ENCODE data around the gene WNK4.

WNK4 gene

GRCh38 chr17:42796066-42796758, 15.8 kb downstream of the WNK4 start:
- no peak for DNase-seq (ENCODE audit: low read depth in 1 of 2, low spot score in 1 of 2)

GRCh38 chr17:42797067-42798007, 16.9 kb downstream of the WNK4 start:
- DNase-seq (ENCODE audit: low read depth in 1 of 2, low spot score in 1 of 2): no peak

- no peak for DNase-seq (ENCODE audit: low read depth in 1 of 2, low spot score in 1 of 2)
Measured at GRCh38 chr17:42798011-42798382, 17.6 kb downstream of the WNK4 start.

GRCh38 chr17:42798383-42799380, 18.3 kb downstream of the WNK4 start, which contains the start of the genes CNTD1 and COA3:
Gene CNTD1, plus strand, starts transcription at chr17:42798861. Its CDS starts 207 bp downstream, at chr17:42799068.
Gene COA3, minus strand, starts transcription at chr17:42798704. Its CDS starts 23 bp downstream, at chr17:42798681.
- DNase-seq (ENCODE audit: low read depth in 1 of 2, low spot score in 1 of 2): peak; percentile 45 to 54

GRCh38 chr17:42803074-42803883, 22.9 kb downstream of the WNK4 start:
- no peak for DNase-seq (ENCODE audit: low read depth in 1 of 2, low spot score in 1 of 2)

- DNase-seq (ENCODE audit: low read depth in 1 of 2, low spot score in 1 of 2): no peak
Measured at GRCh38 chr17:42804918-42805367, 24.5 kb downstream of the WNK4 start.

GRCh38 chr17:42806249-42806648, 25.8 kb downstream of the WNK4 start:
- DNase-seq (ENCODE audit: low read depth in 1 of 2, low spot score in 1 of 2): no peak

- DNase-seq (ENCODE audit: low read depth in 1 of 2, low spot score in 1 of 2): no peak
Measured at GRCh38 chr17:42809250-42809649, 28.8 kb downstream of the WNK4 start.

- DNase-seq (ENCODE audit: low read depth in 1 of 2, low spot score in 1 of 2): no peak
Measured at GRCh38 chr17:42814633-42815399, 34.4 kb downstream of the WNK4 start.

GRCh38 chr17:42817866-42818265, 37.5 kb downstream of the WNK4 start:
- no peak for DNase-seq (ENCODE audit: low read depth in 1 of 2, low spot score in 1 of 2)

- no peak for DNase-seq (ENCODE audit: low read depth in 1 of 2, low spot score in 1 of 2)
Measured at GRCh38 chr17:42818379-42818778, 38.0 kb downstream of the WNK4 start.

GRCh38 chr17:42819939-42820535, 39.6 kb downstream of the WNK4 start:
- DNase-seq (ENCODE audit: low read depth in 1 of 2, low spot score in 1 of 2): peak; percentile 22 to 42

GRCh38 chr17:42821176-42821575, 40.8 kb downstream of the WNK4 start:
- no peak for DNase-seq (ENCODE audit: low read depth in 1 of 2, low spot score in 1 of 2)

- no peak for DNase-seq (ENCODE audit: low read depth in 1 of 2, low spot score in 1 of 2)
Measured at GRCh38 chr17:42827472-42827871, 47.1 kb downstream of the WNK4 start.

- DNase-seq (ENCODE audit: low read depth in 1 of 2, low spot score in 1 of 2): no peak
Measured at GRCh38 chr17:42830971-42831370, 50.6 kb downstream of the WNK4 start.

GRCh38 chr17:42832213-42832933, 52.0 kb downstream of the WNK4 start:
- no peak for DNase-seq (ENCODE audit: low read depth in 1 of 2, low spot score in 1 of 2)

GRCh38 chr17:42832934-42833766, 52.7 kb downstream of the WNK4 start, which contains the start of gene PSME3:
Gene PSME3, plus strand, starts transcription at chr17:42833397. Its CDS starts 235 bp downstream, at chr17:42833632.
- DNase-seq (ENCODE audit: low read depth in 1 of 2, low spot score in 1 of 2): peak; percentile 77 to 84
